Measurements from ENCODE around the gene ADARB1.

The ADARB1 gene

GRCh38 chr21:45100866-45101265, 26.5 kb downstream of the ADARB1 start:
- no peak for DNase-seq

DNA sequence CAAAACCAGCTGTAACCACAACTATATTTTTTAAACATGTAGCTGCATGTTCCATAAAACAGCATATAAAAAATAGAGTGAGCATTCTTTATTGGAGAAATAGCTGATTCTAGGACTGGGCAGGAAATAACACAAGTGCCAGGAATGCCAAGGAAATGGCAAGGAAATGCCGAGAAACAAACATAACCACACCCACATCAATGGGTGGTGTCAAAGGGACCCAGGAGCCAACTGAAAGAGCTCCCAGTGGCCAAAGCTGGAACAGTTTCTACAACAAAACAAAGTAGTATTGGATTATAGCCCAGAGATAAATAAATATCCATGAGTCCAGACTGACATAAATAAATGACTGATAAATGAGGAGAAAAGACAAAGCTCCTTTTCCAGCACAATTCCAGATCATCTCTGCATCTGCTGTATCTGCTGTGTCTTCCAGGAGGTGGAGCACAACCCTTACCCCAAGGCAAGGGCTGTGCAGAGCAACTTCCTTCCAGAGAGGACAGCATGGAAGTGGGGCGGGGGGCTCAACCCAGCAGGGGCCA, 28.1 kb downstream of the ADARB1 start:
- no peak for DNase-seq

DNA sequence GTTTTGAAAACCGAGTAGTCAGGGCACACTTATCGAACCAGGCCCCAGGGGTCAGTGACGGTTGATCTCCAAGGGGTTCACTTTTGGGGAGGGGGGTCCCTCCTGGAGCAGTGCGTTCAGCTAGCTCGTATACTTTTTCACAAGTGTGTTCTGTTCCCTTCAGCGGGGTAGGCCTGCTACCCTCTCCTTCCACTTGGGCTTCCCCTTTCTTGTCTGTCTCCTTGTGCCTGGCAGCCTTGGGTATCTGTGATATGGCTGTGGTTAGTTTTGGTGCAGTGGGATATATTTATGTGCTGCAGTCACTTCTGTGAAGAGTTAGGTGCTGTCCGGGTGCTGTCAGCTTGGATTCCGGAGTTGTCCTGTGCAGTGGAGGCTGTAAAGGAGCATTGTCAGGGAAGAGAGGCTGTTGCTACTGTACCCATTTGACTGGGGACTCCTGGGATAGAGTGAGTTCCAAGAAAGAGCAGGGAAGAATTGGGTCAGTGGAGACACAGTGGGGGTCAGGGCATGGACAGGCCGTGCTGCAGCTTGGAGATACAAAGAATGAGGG, 29.7 kb downstream of the ADARB1 start:
- DNase-seq, result no peak

GRCh38 chr21:45104560-45104959, 30.2 kb downstream of the ADARB1 start:
- peak; percentile 25 for DNase-seq

DNA sequence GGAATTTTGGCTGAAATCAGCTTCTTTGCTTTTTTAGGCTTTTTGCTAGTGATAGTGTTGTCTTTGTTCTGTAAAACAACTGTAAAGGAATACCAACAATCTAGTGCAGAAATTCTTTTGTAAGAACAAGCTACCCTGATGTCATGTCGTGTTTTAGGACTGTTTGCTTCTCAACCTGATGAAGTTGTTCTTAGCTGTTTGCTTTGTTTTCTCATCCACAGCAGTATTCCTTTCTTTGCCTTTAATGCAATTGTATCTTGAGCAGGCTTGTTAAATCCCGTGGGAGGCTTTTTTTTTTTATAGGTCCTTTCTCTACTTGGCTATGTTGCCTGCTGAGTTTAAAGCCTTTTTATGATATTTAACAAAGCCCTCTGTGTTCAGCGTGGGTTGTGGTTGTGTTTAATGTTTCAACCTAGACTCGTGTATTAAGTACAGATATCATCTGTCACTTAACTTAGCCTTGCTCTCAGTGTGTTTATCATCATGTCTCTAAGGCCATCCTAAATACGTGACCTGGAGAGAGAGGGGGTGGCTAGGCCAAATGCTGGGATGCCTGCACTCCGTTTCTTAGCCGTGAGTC, 31.6 kb downstream of the ADARB1 start:
- DNase-seq, result no peak

- no peak for DNase-seq
Measured at GRCh38 chr21:45108034-45108790, 33.8 kb downstream of the ADARB1 start.

DNA sequence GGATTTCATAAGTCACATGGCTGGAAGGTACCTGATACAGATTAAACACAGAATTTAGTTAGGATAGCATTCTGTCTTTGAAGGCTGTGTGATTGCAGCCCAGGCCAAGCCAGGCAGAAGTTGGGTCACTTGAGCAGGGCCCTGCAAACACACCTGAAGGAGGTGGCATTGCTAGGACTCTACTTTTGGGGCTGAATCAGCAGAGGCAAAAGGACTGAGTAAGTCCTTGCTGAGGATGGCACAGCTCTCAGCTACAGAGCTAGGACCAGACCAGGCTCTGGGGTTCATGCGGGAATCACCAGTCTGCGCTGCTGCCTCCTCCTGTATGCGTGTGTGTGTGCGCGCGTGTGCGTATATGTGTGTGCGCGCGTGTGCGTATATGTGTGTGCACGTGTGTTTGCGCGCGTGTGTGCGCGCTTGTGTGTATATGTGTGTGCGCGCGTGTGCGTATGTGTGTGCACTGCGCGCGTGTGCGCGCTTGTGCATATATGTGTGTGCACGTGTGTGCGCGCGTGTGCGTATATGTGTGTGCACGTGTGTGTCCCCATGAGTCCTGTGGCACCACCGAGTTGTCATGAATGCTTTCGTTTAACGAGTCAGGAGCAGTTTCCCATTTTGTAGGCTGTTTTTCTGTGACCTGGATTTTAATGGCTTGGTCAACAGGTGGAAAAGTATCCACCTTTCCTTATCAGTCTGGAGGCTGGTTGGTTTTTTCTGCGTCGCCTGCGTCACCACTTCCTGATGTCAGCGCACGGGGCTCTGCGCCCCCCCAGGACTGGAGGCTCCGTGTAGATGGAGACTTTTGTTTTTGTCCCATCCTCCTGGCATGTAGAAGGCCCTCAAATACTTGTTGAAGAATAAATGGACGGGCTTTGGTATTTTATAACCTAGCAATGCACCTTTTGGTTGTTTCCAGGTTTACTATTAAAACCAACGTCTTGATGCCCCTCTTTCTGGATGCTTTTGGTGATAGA, 34.7 kb downstream of the ADARB1 start:
- no peak for DNase-seq

DNA sequence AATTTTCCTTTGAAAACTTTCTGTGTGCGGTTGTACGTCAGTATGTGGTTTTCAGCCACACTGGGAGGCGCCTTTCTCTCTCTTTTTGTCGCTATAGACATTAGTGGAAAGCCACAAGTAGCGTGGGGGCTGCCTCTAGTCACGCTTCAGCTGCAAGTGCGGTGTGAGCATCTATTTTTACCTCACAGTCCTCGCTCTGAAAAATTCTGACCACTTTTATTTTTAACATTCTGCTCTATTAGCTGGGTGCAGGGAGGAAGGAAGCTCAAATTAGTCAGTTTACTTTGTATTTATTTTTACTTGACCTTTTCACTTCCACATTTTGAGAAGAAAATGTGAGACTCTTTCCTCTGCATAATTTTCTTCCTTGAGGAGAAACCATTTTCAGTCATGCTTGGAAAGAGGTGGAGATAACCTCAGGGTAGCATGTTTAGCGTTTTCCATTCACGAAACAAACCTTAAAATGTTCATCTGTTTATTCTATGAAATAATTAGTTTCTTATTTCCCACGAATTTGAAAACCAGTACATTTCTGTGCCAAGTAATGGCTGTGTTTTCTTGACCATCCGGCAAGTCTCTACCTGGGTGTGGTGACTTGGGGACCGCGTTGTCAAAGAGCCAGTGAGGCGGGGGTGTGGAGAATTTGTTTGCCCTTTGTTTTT, 35.6 kb downstream of the ADARB1 start:
- DNase-seq, result peak; percentile 34

GRCh38 chr21:45110873-45111624, 36.7 kb downstream of the ADARB1 start:
- DNase-seq, result no peak

DNA sequence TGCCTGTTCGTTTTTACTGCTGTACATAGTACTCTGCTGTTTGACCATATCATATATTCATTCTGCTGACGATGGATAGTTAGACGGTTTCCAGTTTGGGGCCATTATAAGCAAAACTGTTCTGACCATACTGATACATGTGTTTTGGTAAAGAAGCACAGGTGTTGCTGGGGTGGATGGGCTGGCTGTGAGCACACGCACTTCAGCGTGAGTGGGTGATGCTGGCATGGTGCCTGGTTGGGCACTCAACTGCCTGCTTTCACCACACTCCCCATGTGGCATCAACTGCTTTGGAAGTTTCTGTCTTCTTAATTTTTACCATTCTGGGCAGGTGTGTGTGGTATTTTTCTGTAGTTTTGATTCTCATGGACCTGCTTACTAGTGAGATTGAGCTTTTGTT, 37.3 kb downstream of the ADARB1 start:
- no peak for DNase-seq

- peak; percentile 14 for DNase-seq
Measured at GRCh38 chr21:45112371-45112770, 38.0 kb downstream of the ADARB1 start.

DNA sequence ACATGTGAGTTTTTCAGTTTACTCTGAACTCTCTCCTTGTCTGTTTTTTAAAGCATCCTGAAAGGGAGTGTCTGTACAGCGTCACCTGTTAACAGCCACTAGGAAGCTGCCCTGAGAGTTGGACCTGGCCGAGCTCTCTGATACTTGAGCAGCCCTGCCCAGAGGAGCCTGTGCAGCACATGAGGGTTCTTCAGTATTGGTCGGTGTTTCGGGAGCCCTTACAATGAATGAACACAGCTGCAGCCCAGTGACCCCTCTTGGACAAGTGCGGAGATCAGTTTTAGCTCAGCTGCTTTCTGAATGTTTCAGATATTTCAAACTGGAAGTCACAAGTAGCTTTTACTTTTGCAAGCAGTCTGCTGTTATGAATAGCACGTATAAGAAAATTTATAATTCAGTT, 39.2 kb downstream of the ADARB1 start:
- no peak for DNase-seq

DNA sequence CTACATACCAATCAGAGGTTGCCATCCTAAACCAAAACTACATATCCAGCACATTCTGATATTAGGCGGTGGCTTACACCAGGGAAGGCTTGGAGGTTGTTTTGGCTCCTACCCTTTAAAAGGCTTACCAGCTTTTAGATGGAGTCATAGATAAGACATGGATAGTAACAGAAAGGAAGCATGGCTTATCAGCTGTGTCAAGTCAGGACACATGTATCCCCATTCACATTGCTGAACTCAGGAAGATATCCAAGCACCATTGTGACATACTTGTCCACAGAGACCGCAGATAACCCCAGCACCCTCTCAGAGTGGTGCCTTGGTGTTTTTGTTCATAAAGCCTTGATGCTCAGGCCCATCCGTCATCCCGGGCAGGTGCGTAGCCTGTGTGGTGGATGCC, 39.7 kb downstream of the ADARB1 start:
- no peak for DNase-seq

GRCh38 chr21:45114475-45114874, 40.1 kb downstream of the ADARB1 start:
- DNase-seq, result no peak

DNA sequence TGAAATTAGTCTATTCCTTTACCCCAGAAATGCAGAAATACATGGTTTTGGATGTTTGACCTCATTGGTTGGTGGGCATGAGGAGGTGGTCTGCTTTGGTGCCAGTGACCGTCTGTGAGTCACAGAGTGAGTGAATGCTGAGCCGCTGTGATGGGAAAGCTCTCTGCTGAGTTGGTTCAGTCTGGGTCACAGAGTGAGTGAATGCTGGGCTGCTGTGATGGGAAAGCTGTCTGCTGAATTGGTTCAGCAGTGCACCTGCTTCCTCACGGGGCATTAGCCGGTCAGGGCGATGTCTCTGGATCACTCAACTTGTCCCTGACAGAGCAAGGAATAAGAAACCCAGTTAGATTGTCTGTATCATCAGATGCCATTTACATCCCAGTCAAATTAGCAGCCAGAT, 40.8 kb downstream of the ADARB1 start:
- no peak for DNase-seq

DNA sequence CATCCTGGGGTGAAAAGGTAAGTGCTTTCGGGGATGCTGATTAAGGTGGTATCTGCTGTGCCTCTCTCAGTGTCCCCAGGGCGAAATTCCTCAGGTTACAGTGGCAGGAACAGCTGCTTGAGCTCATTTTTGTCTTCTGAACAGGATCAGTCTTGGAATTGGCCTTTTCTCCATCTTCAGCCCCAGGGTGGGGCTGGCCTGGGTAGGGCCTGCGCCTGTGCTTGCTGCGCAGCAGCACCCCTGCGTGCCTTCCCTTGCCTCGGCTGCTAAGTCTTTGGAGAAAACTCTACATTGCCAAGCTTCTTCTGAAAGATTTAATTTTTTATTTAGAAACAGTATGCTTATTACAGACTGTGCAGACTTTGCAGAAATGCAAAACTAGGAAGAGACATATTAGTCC, 41.7 kb downstream of the ADARB1 start:
- no peak for DNase-seq

DNA sequence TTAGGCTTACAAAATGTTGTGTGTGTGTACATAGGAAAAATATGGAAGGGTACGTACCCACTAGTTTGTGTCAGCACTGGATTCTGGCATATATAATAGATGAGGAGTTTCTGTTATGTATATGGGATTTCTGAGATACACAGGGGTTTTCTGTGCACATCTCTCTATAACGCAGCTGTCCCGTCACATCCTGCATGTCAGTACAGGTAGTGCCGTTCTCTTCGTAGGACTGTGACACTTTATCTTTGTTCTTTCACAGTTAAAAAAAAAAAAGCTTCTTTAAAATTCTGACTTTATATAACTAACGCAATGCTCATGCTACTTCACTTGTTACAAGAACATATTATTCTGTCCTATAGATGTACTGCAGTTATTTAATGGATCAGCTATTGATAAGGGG, 42.9 kb downstream of the ADARB1 start:
- no peak for DNase-seq

DNA sequence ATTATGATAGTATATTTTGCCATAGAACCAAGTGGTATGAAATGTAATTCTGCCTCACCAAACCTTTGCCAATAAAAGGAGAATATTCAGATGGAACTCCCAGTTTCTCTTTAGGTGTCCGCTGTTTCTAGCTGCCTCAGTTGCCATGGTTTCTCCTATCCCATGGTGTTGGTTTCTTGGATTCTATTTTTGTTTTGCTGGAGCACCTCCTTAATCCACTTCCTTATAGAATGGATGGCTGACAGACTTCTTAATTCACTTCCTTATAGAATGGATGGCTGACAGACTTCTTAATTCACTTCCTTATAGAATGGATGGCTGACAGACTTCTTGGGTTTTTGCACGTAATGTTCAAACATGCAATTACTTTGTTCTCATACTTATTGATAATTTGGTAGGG, 43.7 kb downstream of the ADARB1 start:
- no peak for DNase-seq

DNA sequence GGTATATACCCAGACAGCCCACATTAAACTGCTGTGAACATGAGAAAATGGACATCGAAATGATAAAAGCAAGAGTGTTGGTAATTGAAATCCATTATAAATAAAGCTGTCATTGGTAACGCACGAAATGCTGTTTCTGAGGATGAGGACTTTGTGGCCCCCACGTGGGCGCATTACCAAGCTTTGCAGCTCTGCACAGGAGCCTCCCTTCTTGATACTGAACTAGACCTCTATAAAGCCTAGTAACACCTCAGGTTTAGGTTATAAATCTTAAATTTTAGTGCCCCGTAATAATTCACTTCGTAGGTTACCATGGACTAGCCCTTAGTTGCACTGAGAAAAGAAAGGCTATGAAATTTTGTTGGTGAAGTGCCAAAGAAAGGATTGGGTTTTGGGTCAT, 45.4 kb downstream of the ADARB1 start:
- DNase-seq, result no peak

- DNase-seq, result no peak
Measured at GRCh38 chr21:45120975-45121374, 46.6 kb downstream of the ADARB1 start.

GRCh38 chr21:45122030-45122429, 47.6 kb downstream of the ADARB1 start:
- no peak for DNase-seq
